Vagina (tissue), 2 donors: ENCODE measurements around the gene PANK1. TPM values are rescaled to one million over a fixed set of nuclear protein-coding genes. Genes with fewer than 3 reads are reported as not detected.

ENCODE experiments used
- DNase-seq, 2 donors: peaks; one replicate each; pipeline ENCODE4 v3.0.0-alpha.2; 2017; ENCODE audit errors: extremely low spot score in 2 of 2
- H3K27ac ChIP-seq: fragments of 200-600 bp; sonication (generic); one replicate; pipeline ENCODE4 v1.5.1; 2019
- H3K27me3 ChIP-seq: fragments of 200-600 bp; sonication (generic); one replicate; pipeline ENCODE4 v1.5.1; 2019
- H3K36me3 ChIP-seq, 2 donors: fragments of 200-600 bp; sonication (generic); one replicate each; pipeline ENCODE4 v1.5.1; 2017 to 2019
- H3K4me1 ChIP-seq: fragments of 200-600 bp; sonication (generic); one replicate; pipeline ENCODE4 v1.5.1; 2019
- H3K4me3 ChIP-seq, 2 donors: fragments of 200-600 bp; sonication (generic); 1 replicate in 1 of 2; 2 replicates in 1 of 2; pipeline ENCODE4 v1.5.1; 2016 to 2019
- H3K9me3 ChIP-seq: fragments of 200-600 bp; sonication (generic); one replicate; pipeline ENCODE4 v1.5.1; 2019
- CTCF ChIP-seq, 3 experiments: fragments of 450-650 bp in 2 of 3; fragments of 200-600 bp in 1 of 3; sonication (generic) in 1 of 3; IDR thresholded peaks; one replicate each; pipeline ENCODE4 v1.5.1; 2017 to 2019; ENCODE audit warnings: antibody characterized with exemption in 3 of 3, mild to moderate bottlenecking in 2 of 3, moderate library complexity in 2 of 3
- POLR2A ChIP-seq, 2 donors: fragments of 450-650 bp; IDR thresholded peaks; one replicate each; pipeline ENCODE4 v1.6.1; 2017; ENCODE audit warnings: antibody characterized with exemption in 2 of 2, mild to moderate bottlenecking in 2 of 2, moderate library complexity in 2 of 2
- POLR2AphosphoS5 ChIP-seq, 2 donors: sonication (generic); formaldehyde crosslinking; IDR thresholded peaks; one replicate each; pipeline ENCODE4 v1.9.0; 2017; ENCODE audit warnings: antibody characterized with exemption in 2 of 2, mild to moderate bottlenecking in 2 of 2, low read depth in 1 of 2; ENCODE audit not compliant: insufficient read depth in 1 of 2
- intact Hi-C: fragments of 100-400 bp; cut with DNase I; formaldehyde crosslinking; loops from one replicate; pipeline ENCODE4 v1.15.1; 2023
- total RNA-seq: library from RNA; depleted of rRNA; stranded (reverse); fragments of >200 nt; gene quantifications from one replicate; pipeline ENCODE4 v1.2.3, GENCODE V29; 2016

PANK1 gene
- total RNA-seq, 1 donor from 2014 or later = 10.3 TPM

- H3K4me1 ChIP-seq = no peaks in the 10 kb centered on the region
- H3K9me3 ChIP-seq = no peaks in the 10 kb centered on the region
- H3K4me3 ChIP-seq = no peak overlapping the region
- intact Hi-C loops = no loop called here
- no peak for DNase-seq
- TF ChIP-seq CTCF (IDR thresholded peaks at IDR 0.05) (no peak), POLR2A (IDR thresholded peaks at IDR 0.05) (no peak), POLR2AphosphoS5 (IDR thresholded peaks at IDR 0.05; ENCODE audit: insufficient read depth in 1 of 2, low read depth in 1 of 2) (no peak)
- no peaks in the 10 kb centered on the region for H3K36me3 ChIP-seq
- H3K27ac ChIP-seq = no peak overlapping the region
- H3K27me3 ChIP-seq = no peaks in the 10 kb centered on the region
These were observed 52.5 kb downstream of the PANK1 start for GRCh38 chr10:89592539-89592938.

GRCh38 chr10:89591796-89592271 is 53.2 kb downstream of the PANK1 start:
- intact Hi-C loops = no loop called here
- DNase-seq = no peak
- H3K27ac ChIP-seq = no peak overlapping the region

GRCh38 chr10:89591111-89591795 is 53.8 kb downstream of the PANK1 start:
- no peaks in the 10 kb centered on the region for H3K27me3 ChIP-seq
- no peaks in the 10 kb centered on the region for H3K36me3 ChIP-seq
- no peak overlapping the region for H3K4me3 ChIP-seq
- H3K9me3 ChIP-seq = no peaks in the 10 kb centered on the region
- H3K27ac ChIP-seq = no peak overlapping the region
- intact Hi-C loops = no loop called here
- no peak for DNase-seq
- TF ChIP-seq POLR2AphosphoS5 (IDR thresholded peaks at IDR 0.05; ENCODE audit: insufficient read depth in 1 of 2, low read depth in 1 of 2) = no peak
- TF ChIP-seq CTCF (IDR thresholded peaks at IDR 0.05) = no peak
- no peak for TF ChIP-seq POLR2A (IDR thresholded peaks at IDR 0.05)
- no peaks in the 10 kb centered on the region for H3K4me1 ChIP-seq

More at GRCh38 chr10:89591796-89592271, 53.2 kb downstream of the PANK1 start:
- no peak overlapping the region for H3K4me3 ChIP-seq
- TF ChIP-seq POLR2A (IDR thresholded peaks at IDR 0.05) (no peak), POLR2AphosphoS5 (IDR thresholded peaks at IDR 0.05; ENCODE audit: insufficient read depth in 1 of 2, low read depth in 1 of 2) (no peak), CTCF (IDR thresholded peaks at IDR 0.05) (no peak)
- no peaks in the 10 kb centered on the region for H3K36me3 ChIP-seq
- no peaks in the 10 kb centered on the region for H3K4me1 ChIP-seq
- H3K9me3 ChIP-seq = no peaks in the 10 kb centered on the region
- H3K27me3 ChIP-seq = no peaks in the 10 kb centered on the region

GRCh38 chr10:89590326-89590725 is 54.7 kb downstream of the PANK1 start:
- no peak overlapping the region for H3K27ac ChIP-seq
- DNase-seq = no peak
- TF ChIP-seq POLR2AphosphoS5 (IDR thresholded peaks at IDR 0.05; ENCODE audit: insufficient read depth in 1 of 2, low read depth in 1 of 2) (no peak), POLR2A (IDR thresholded peaks at IDR 0.05) (no peak), CTCF (IDR thresholded peaks at IDR 0.05) (no peak)
- H3K4me3 ChIP-seq = no peak overlapping the region
- intact Hi-C loops = no loop called here
- no peaks in the 10 kb centered on the region for H3K4me1 ChIP-seq
- no peaks in the 10 kb centered on the region for H3K36me3 ChIP-seq
- H3K27me3 ChIP-seq = no peaks in the 10 kb centered on the region
- H3K9me3 ChIP-seq = no peaks in the 10 kb centered on the region

- Histone ChIP-seq H3K4me1 (no peaks in the 10 kb centered on the region), H3K27me3 (no peaks in the 10 kb centered on the region), H3K9me3 (no peaks in the 10 kb centered on the region), H3K36me3 (no peaks in the 10 kb centered on the region), H3K27ac (no peak overlapping the region), H3K4me3 (no peak overlapping the region)
- no peak for DNase-seq
- no peak for TF ChIP-seq POLR2AphosphoS5 (IDR thresholded peaks at IDR 0.05; ENCODE audit: insufficient read depth in 1 of 2, low read depth in 1 of 2)
- no peak for TF ChIP-seq POLR2A (IDR thresholded peaks at IDR 0.05)
- intact Hi-C loops = no loop called here
These were observed 55.8 kb downstream of the PANK1 start for GRCh38 chr10:89589101-89589720.
